Stimulated activated effector memory CD8-positive, alpha-beta T cell treated with anti-CD3 and anti-CD28 coated beads, Interleukin-12 subunit alpha, Interleukin-12 subunit beta, amount 100 ng/mL, for 72 hours (primary cell): Measurements from ENCODE around the gene PRAC2.

Experiments
- ATAC-seq: fragments of 150-1000 bp; cut with Tn5 transposase; 2 replicates; pipeline ENCODE4 v1.10.0; 2021
- DNase-seq, 2 donors: peaks; one replicate each; pipeline ENCODE4 v3.0.0; 2021 to 2022; ENCODE audit warnings: low spot score in 2 of 2
- H3K27ac Mint-ChIP-seq: one replicate; pipeline ENCODE4 v1.8.0; 2022; ENCODE audit warnings: mild to moderate bottlenecking, mixed read lengths
- H3K36me3 Mint-ChIP-seq: one replicate; pipeline ENCODE4 v1.8.0; 2022; ENCODE audit warnings: mild to moderate bottlenecking, mixed read lengths
- H3K4me1 Mint-ChIP-seq: one replicate; pipeline ENCODE4 v1.8.0; 2022; ENCODE audit warnings: mixed read lengths
- H3K4me3 Mint-ChIP-seq: one replicate; pipeline ENCODE4 v1.8.0; 2022; ENCODE audit warnings: mild to moderate bottlenecking, mixed read lengths
- H3K9me3 Mint-ChIP-seq: one replicate; pipeline ENCODE4 v1.8.0; 2022; ENCODE audit warnings: mixed read lengths

The PRAC2 gene

GRCh38 chr17:48754500-48755261, 31.7 kb downstream of the PRAC2 start:
- Mint-ChIP-seq H3K4me1 (peaks cover 29% of the 10 kb centered on the region), H3K36me3 (no peaks in the 10 kb centered on the region), H3K4me3 (no peak overlapping the region), H3K27ac (no peak overlapping the region), H3K9me3 (no peaks in the 10 kb centered on the region)
- DNase-seq: no peak
- no peak for ATAC-seq

DNA sequence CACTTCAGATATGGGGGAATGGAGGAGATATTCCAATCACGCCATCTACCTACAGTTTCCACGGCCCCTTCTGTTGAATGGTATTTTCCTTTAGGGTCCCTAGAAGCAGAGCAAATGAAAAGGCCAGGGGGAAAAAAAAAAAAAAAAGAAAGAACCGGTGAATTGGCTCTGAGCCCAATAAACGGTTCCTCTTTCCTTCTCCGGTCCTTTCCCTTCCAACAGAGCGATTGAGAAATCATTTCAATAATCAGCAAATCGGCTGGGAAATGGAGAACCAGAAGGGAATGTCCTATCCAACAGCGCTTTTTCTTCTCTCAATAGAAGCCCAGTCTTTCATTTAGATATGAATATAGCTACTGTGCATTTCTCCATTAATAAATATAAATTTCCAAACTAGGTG, 32.4 kb downstream of the PRAC2 start:
- H3K27ac Mint-ChIP-seq: no peak overlapping the region
- no peak overlapping the region for H3K4me3 Mint-ChIP-seq
- peaks cover 29% of the 10 kb centered on the region for H3K4me1 Mint-ChIP-seq
- no peaks in the 10 kb centered on the region for H3K9me3 Mint-ChIP-seq
- H3K36me3 Mint-ChIP-seq: no peaks in the 10 kb centered on the region
- ATAC-seq: no peak
- no peak for DNase-seq

GRCh38 chr17:48756830-48757251, 33.9 kb downstream of the PRAC2 start:
- no peak for ATAC-seq
- H3K4me3 Mint-ChIP-seq: no peak overlapping the region
- no peaks in the 10 kb centered on the region for H3K36me3 Mint-ChIP-seq
- no peaks in the 10 kb centered on the region for H3K9me3 Mint-ChIP-seq
- no peak overlapping the region for H3K27ac Mint-ChIP-seq
- DNase-seq: no peak
- peaks cover 26% of the 10 kb centered on the region for H3K4me1 Mint-ChIP-seq

GRCh38 chr17:48757524-48757961, 34.6 kb downstream of the PRAC2 start:
- Mint-ChIP-seq H3K4me1 (peaks cover 20% of the 10 kb centered on the region), H3K4me3 (no peak overlapping the region), H3K36me3 (no peaks in the 10 kb centered on the region), H3K27ac (no peak overlapping the region), H3K9me3 (no peaks in the 10 kb centered on the region)
- ATAC-seq: no peak
- DNase-seq: no peak

- Mint-ChIP-seq H3K27ac (no peak overlapping the region), H3K4me1 (peaks cover 5% of the 10 kb centered on the region), H3K4me3 (no peak overlapping the region), H3K36me3 (no peaks in the 10 kb centered on the region), H3K9me3 (no peaks in the 10 kb centered on the region)
- DNase-seq (no peak), ATAC-seq (no peak)
Observed at GRCh38 chr17:48759288-48759687, 36.3 kb downstream of the PRAC2 start.

GRCh38 chr17:48760411-48760810, 37.4 kb downstream of the PRAC2 start:
- Mint-ChIP-seq H3K4me3 (no peak overlapping the region), H3K4me1 (no peaks in the 10 kb centered on the region), H3K27ac (no peak overlapping the region), H3K9me3 (no peaks in the 10 kb centered on the region), H3K36me3 (no peaks in the 10 kb centered on the region)
- DNase-seq: no peak
- ATAC-seq: no peak

DNA sequence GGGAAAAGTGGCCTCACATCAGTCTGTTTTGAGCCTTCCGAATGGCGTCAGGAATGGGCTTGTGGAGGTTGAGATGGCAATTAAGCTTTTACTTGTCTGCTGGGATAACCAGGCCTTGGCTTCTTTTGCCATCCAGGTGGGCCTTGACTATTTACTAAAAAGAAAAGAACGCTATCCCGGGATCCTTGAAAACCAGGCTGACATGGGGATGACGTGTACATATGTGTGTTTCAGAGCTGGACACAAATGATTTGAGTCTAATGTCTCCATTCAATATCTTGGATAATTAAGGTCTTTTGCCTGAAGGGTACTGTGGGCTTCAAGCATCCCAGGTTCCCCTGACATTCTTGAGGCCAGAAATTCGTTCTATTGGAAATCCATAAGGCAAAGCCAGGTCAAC, 38.1 kb downstream of the PRAC2 start:
- DNase-seq: no peak
- Mint-ChIP-seq H3K4me3 (no peak overlapping the region), H3K27ac (no peak overlapping the region), H3K36me3 (no peaks in the 10 kb centered on the region), H3K4me1 (no peaks in the 10 kb centered on the region), H3K9me3 (no peaks in the 10 kb centered on the region)
- no peak for ATAC-seq

DNA sequence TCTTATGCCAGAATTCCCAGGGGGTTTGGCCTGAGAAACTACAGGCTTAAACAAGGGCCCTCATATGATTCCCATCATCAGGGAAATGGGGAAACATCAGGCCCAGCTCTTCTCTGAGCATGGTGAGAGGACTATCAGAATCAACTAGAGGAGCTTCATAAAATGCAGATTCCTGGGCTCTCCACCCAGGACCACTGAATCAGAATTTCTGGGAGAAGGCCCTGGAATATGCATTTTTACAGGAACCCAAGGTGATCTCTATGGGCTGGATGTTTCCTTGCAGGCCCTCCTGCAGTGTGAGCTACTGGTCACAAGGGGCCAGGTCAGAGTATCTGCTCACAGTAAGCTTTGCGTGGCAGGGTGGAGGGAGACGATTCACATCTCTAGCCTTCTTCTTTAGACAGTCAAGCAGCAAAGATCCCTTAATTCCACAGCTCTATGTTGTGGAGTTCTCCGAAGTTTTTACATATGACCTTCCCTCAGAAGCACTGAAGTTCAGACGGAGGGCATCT, 44.3 kb downstream of the PRAC2 start:
- DNase-seq (no peak), ATAC-seq (no peak)
- Mint-ChIP-seq H3K27ac (no peak overlapping the region), H3K36me3 (no peaks in the 10 kb centered on the region), H3K4me3 (no peak overlapping the region), H3K9me3 (no peaks in the 10 kb centered on the region), H3K4me1 (no peaks in the 10 kb centered on the region)

- H3K36me3 Mint-ChIP-seq: no peaks in the 10 kb centered on the region
- H3K4me1 Mint-ChIP-seq: no peaks in the 10 kb centered on the region
- DNase-seq: no peak
Observed at GRCh38 chr17:48769009-48769675, 46.2 kb downstream of the PRAC2 start.

GRCh38 chr17:48770954-48771353, 48.0 kb downstream of the PRAC2 start:
- ATAC-seq (no peak), DNase-seq (no peak)
- Mint-ChIP-seq H3K4me1 (no peaks in the 10 kb centered on the region), H3K4me3 (no peak overlapping the region), H3K36me3 (no peaks in the 10 kb centered on the region), H3K27ac (no peak overlapping the region), H3K9me3 (no peaks in the 10 kb centered on the region)

More at GRCh38 chr17:48769009-48769675, 46.2 kb downstream of the PRAC2 start:
- H3K27ac Mint-ChIP-seq: no peak overlapping the region
- no peaks in the 10 kb centered on the region for H3K9me3 Mint-ChIP-seq
- H3K4me3 Mint-ChIP-seq: no peak overlapping the region
- no peak for ATAC-seq

- ATAC-seq (no peak), DNase-seq (no peak)
- Mint-ChIP-seq H3K4me3 (no peak overlapping the region), H3K36me3 (no peaks in the 10 kb centered on the region), H3K27ac (no peak overlapping the region), H3K9me3 (no peaks in the 10 kb centered on the region), H3K4me1 (no peaks in the 10 kb centered on the region)
Observed at GRCh38 chr17:48773245-48773644, 50.3 kb downstream of the PRAC2 start.
